ENCODE measurements around the gene KIF5B.

DNA sequence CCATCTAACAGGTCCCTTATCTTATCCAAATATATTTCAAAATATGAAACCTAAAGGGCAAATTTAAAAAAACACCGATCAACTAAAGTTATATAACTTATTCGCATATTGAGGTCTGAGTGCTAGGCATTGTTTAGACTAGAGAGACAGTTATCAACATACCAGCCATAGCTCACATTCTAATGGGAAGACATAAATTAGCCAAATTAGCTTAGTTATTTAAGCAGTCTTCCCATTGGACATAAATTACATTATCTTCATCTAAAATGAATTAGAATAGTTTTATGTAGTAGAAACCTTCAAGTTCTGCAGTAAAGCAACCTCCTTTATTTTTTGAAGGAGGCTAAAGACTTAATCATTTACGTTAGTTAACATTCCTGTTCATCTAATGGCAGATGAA lies 17.4 kb downstream of the KIF5B start:
- TF ChIP-seq CTCF (IDR thresholded peaks at IDR 0.05; ENCODE audit: low read length) (no peak), EZH2 (IDR thresholded peaks at IDR 0.05; ENCODE audit: borderline replicate concordance, low read length) (no peak)

All from OCI-LY1 (cell line).